Anterior cingulate cortex (tissue), 58 donors: ENCODE measurements around the gene CAST.

Experiments
- DNase-seq, 58 donors: peaks; one replicate each; lab custom pipeline; 2025; lab: John Stamatoyannopoulos, UW

CAST gene

GRCh38 chr5:96706433-96707111, 44.4 kb downstream of the CAST start:
- no peak for DNase-seq

- no peak for DNase-seq
Measured at GRCh38 chr5:96708600-96708999, 46.4 kb downstream of the CAST start.

GRCh38 chr5:96709152-96709821, 47.1 kb downstream of the CAST start:
- no peak for DNase-seq

- no peak for DNase-seq
Measured at GRCh38 chr5:96712100-96712746, 50.0 kb downstream of the CAST start.

GRCh38 chr5:96714450-96714849, 52.3 kb downstream of the CAST start:
- no peak for DNase-seq

GRCh38 chr5:96714951-96715451, 52.8 kb downstream of the CAST start:
- no peak for DNase-seq

- DNase-seq = no peak
Measured at GRCh38 chr5:96716007-96716406, 53.8 kb downstream of the CAST start.

- DNase-seq = no peak
Measured at GRCh38 chr5:96716716-96717115, 54.5 kb downstream of the CAST start.

- no peak for DNase-seq
Measured at GRCh38 chr5:96717874-96718273, 55.7 kb downstream of the CAST start.

GRCh38 chr5:96718635-96719077, 56.5 kb downstream of the CAST start:
- peak in 5 of 58 donors; percentile 12 to 85 (median 30) for DNase-seq

- no peak for DNase-seq
Measured at GRCh38 chr5:96720408-96720807, 58.2 kb downstream of the CAST start.

GRCh38 chr5:96721351-96721977, 59.3 kb downstream of the CAST start:
- DNase-seq = peak in 2 of 58 donors; percentile 36 to 37

GRCh38 chr5:96725257-96725656, 63.1 kb downstream of the CAST start:
- no peak for DNase-seq

GRCh38 chr5:96726802-96727201, 64.6 kb downstream of the CAST start:
- DNase-seq = no peak

GRCh38 chr5:96729156-96729555, 67.0 kb downstream of the CAST start:
- no peak for DNase-seq

- no peak for DNase-seq
Measured at GRCh38 chr5:96730586-96730985, 68.4 kb downstream of the CAST start.

- DNase-seq = no peak
Measured at GRCh38 chr5:96733771-96734500, 71.8 kb downstream of the CAST start.

- no peak for DNase-seq
Measured at GRCh38 chr5:96734871-96735325, 72.7 kb downstream of the CAST start.

- no peak for DNase-seq
Measured at GRCh38 chr5:96736937-96737336, 74.8 kb downstream of the CAST start.

GRCh38 chr5:96741106-96741505, 78.9 kb downstream of the CAST start:
- DNase-seq = no peak
